GM21737 (cell line): ENCODE results near the gene DZIP1L.

ENCODE experiments used
- ATAC-seq: cut with Tn5 transposase; IDR thresholded peaks from one replicate; pipeline ENCODE4 v1.9.1; 2021; ENCODE audit warnings: mild to moderate bottlenecking, moderate library complexity; ENCODE audit not compliant: unreplicated experiment

Gene DZIP1L

DNA sequence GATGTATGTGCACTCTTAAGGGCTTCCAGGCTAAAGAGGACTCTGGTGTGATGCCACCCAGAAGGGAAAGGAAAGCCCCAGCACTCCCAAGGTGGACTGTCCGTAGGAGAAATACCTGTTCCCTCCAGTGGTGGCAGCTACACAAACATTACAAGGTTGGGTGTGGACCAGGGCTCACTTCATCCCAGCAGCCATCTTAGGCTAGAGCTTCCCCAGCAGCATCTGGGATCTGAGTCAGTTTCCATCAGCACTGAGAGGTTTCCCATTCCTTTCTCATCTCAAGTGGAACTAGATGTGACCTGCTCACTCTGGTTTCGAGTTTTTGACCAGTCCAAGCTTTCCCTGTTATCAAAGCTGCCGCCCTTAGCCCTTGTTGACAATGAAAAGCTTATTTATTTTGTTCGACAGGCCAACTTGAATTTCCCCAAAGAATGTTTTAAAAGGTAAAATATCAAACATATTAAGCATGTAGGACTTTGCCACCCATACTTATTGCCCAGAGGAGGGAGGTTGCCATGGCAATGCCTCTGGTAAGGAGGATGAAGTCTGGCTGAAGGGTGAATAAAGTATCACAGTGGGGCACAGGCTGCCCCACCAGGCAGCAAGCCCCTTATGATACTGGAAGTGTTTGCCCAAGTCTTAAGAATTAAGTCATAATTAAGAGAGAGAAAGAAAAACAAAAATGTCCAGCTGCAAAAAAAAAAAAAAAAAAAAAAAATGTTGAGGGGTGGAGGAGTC, 76.5 kb downstream of the DZIP1L start:
- ATAC-seq: no peak

DNA sequence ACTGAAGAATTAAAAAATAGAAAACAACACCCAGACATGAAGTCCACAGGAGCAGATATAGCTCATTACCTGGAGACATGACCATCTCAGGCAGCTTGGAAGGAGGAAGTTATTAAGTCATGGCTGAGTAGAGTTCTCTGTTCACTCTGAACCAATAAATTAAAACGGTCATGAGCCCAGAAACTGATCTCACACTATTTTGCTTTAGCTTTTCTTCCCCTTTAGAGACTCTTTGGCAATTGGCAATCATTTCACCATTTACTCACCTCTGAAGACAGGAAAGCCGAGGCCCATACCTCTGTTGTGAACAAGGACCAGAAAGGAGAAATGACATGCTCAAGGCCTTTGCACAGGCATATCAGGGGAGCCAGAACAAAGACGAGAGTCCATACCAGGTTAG, 78.8 kb downstream of the DZIP1L start:
- ATAC-seq: no peak

DNA sequence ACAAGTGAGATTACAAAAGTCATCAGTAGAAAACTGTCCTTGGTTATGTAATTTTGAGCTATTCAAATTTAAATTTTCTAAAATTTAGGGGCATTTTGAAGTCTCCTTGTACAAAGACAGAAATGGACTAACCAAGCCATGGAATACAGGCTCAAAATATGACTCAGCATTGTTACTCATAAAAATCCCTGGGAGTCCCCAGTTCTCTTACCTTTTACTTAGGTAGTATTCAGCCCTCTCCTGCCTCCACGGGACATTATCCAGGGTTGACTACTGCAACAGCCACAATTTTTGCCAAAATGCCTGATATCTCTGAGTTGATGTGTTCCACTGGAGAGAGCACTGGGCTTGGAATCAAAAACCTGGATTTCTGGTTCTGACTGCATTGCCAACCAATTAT, 80.5 kb downstream of the DZIP1L start:
- ATAC-seq: no peak

DNA sequence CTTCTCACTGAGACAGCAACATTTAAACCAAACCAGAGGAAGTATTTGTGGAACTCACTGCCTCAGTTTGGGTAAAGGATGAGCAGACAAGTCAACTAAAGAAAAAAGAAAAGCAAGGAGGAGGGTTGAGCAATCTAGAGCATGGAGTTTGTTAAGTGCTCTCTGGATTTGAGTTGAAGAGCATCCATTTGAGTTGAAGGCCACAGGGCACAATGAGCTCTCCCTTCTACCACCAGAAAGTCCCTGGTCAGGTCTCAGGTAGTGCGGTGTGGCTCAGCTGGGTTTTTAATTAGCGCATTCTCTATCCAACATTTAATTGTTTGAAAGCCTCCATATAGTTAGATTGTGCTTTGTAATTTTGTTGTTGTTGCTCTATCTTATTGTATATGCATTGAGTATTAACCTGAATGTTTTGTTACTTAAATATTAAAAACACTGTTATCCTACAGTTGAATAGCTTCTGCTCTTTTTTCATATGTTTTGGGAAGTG, 82.2 kb downstream of the DZIP1L start:
- ATAC-seq: no peak

DNA sequence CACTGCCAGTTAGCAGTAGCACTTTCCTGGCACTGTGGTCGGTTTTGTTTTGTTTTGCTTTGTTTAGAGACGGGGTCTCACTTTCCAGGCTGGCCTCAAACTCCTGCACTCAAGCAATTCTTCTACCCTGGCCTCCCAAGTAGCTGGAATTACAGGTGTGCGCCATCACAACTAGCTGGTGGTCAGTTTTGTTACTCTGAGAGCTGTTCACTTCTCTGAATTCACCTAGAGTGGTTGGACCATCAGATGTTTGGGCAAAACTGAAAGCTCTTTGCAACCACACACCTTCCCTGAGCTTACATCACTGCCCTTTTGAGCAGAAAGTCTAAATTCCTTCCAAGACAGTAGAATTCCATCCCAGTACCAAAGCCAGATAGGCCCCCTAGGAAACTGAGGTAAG, 82.8 kb downstream of the DZIP1L start:
- no peak for ATAC-seq

DNA sequence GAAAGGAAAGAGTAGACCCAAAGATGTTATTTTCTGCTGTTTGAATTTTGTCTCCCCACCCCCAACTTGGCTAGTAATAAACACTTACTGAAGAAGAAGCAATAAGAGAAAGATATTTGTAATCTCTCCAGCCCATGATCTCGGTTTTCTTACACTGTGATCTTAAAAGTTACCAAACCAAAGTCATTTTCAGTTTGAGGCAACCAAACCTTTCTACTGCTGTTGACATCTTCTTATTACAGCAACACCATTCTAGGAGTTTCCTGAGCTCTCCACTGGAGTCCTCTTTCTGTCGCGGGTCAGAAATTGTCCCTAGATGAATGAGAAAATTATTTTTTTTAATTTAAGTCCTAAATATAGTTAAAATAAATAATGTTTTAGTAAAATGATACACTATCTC, 83.9 kb downstream of the DZIP1L start:
- no peak for ATAC-seq

DNA sequence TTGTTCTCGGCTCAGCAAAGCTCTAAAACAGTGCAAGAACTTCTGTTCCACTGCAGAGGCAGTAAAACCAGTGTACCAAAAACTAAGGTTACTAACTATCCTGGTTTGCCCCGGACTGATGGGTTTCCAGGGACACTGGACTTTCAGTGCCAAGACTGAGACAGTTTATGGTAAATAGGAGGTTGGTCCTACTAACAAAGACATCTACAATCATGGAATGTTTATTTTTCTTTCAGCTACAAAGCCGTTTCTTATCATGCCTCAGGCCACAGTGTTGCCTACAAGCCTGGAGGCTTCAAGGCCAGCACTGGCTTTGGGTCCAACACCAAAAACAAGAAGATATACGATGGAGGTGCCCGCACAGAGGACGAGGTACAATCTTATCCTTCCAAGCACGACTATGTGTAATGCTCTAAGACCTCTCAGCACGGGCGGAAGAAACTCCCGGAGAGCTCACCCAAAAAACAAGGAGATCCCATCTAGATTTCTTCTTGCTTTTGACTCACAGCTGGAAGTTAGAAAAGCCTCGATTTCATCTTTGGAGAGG, 84.6 kb downstream of the DZIP1L start:
- ATAC-seq: no peak

DNA sequence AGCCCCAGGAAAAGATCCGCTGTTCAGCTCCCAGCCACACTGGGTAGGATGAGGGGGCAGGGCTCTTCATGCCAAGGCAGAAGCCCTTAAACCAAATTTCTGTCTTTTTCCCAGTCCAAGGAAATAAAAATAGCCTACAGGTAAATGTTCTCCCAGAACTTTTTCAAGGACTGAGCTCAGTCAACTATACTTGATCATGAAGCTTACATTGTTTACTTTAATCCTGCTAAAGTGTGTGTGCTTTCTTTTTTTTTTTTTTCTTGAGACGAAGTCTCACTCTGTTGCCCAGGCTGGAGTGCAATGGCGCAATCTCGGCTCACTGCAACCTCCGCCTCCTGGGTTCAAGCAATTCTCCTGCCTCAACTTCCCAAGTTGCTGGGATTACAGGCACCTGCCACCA, 87.6 kb downstream of the DZIP1L start:
- ATAC-seq: no peak

DNA sequence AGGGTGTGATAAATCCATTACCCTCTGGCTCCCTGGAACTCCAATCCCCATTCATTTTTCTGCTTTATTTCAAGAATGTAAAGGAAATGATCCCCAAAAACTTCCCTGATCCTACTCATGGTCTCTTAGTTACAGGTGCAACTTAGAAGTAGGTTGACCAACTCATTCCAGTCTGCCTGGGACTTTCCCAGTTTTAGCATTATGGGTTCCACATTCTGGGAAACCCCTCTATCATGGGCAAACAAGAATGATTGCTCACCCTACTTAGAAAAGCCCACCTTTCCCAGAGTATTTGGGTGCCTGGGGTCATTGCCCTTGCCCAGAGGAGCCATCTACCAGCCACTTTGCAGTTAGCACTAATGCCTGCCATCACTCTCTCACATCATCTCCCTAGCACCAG, 89.9 kb downstream of the DZIP1L start:
- no peak for ATAC-seq

DNA sequence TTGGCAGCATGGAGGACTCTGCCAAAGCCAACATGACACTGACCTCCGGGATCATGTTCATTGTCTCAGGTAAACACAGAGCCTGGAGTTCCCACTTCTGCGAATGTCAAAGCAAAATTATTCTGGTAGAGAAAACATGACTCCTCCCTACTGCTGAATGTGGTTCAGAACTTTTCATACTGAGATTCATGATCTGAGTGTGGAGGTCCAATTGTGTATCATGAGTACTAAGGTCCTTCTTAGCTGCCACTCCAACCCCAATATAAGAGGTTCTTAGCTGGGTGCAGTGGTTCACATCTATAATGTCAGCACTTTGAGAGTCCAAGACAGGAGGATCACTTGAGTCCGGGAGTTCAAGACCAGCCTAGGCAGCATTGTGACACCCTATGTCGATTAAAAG, 91.7 kb downstream of the DZIP1L start:
- ATAC-seq: no peak

DNA sequence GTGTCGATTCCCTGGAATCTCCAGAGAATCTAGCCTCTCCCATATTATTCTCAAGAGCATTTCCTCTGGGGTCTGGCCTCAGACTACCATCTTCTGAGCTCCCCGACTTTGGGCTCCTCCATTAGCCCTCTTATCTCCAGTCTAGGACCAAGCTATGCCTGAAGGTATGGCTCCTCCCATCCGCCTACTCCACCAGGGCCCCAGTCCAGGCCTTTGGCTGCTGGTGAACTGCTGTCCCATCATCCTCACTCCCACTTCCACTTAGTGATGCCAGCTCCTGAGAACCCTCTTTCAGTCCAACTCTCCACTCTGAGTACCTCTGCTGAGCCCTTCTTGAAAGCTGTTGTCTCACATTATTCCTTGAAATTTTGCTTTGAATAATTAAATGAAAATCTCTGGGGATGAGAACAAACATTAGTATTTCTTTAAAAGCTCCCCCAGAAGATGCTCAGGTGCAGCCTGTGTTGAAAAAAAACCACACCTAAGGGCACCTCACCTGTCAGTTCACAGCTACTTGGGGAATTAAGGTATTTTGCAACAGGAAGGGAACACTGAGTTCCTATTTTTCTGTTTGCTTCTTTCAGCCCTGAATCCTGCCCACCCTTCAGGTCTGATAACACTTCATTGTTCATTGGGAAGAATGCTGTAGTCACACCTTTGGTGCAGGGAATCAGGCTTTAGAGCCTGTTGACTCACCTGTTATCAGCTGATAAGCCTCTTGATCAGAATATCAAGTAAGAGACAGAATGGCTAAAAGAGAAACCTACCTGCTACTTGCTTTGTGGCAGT, 95.9 kb downstream of the DZIP1L start:
- no peak for ATAC-seq

DNA sequence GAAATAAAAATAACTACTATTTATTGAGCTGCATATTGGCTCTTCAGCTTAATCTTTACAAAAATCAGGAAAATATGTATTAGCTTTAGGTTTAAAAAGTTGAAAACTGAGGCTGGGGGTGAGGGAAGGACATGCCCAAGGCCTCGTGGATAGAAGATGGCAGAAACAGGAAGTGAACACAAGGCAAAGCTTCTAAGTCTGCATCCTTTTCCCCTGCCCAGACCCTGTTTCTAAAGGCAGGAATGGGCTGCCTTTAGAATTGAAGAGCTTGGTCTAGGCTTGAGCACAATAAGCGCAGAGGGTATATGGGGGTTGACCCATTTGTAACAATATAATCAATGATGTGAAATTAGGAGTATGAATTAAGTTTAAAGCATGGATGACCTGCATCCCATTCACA, 99.3 kb downstream of the DZIP1L start:
- no peak for ATAC-seq

DNA sequence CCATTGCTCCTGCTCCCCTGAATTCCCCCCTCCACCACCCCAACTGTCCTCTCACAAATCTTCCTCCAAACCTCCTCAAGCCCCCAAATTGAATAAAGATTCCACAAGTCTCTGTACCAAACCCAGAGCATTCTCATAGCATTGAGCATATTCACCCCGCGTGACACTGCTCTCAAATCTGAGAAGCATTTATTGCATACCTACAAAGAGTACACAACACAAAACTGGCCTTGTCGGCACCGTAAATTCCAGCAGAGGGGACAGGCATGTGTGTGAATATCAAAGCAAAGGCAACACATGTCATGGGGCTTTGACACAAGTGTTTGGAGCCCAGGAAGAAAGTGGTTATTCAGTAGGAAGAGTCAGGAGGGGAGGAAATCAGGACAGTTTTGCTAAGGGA, 102.9 kb downstream of the DZIP1L start:
- no peak for ATAC-seq
